ENCODE data around the gene WDR70.

Gene WDR70

DNA sequence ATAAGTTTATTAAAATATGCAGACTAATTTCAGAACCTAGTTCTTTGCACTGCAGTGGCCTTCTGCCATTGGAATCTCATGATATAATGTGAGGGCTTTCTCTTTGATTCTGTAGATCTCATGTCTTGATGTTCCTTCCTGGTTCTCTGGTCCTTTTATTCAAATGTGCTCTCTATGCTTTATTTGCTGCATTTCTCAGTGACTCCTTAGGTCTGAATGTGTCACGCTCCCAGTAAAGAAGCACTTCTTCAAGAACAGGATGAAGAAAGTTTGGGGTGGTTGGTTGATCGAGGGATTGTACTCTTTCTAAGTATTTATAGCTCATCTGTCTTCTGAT, 338.1 kb downstream of the WDR70 start:
- H3K14ac ChIP-seq (ENCODE audit: low read length), result no peak overlapping the region
- H2AFZ ChIP-seq (ENCODE audit: insufficient read depth, low read length, poor library complexity), result no peak overlapping the region
- no peaks in the 10 kb centered on the region for H3K27me3 ChIP-seq (ENCODE audit: insufficient read depth, low read length)
- H3K4ac ChIP-seq (ENCODE audit: low read depth, low read length), result no peak overlapping the region
- H3K4me1 ChIP-seq (ENCODE audit: control insufficient read depth in 1 of 2, insufficient read depth in 2 of 2, low read length in 2 of 2), result peaks cover 0 to 2% of the 10 kb centered on the region in 2 experiments
- H3K9ac ChIP-seq (ENCODE audit: low read length), result no peak overlapping the region
- no peak for DNase-seq
- H4K8ac ChIP-seq (ENCODE audit: low read depth, low read length), result no peak overlapping the region
- WGBS (ENCODE audit: extremely low coverage, insufficient coverage, insufficient read length), result no CpG with 5 or more reads among the region's 2 CpGs
- H3K9me3 ChIP-seq (ENCODE audit: insufficient read depth, low read depth, low read length), result no peaks in the 10 kb centered on the region
- no peak overlapping the region for H3K4me3 ChIP-seq (ENCODE audit: low read depth, low read length)
- H3K4me2 ChIP-seq (ENCODE audit: low read length), result no peak overlapping the region
- H3K18ac ChIP-seq (ENCODE audit: low read length), result no peak overlapping the region
- no peak overlapping the region for H3K27ac ChIP-seq (ENCODE audit: low read depth, low read length)
- H2AK5ac ChIP-seq (ENCODE audit: low read length), result no peak overlapping the region
- H3K79me2 ChIP-seq (ENCODE audit: control insufficient read depth, insufficient read depth, low read length, poor library complexity), result no peaks in the 10 kb centered on the region
- no peak overlapping the region for H2BK5ac ChIP-seq (ENCODE audit: low read depth, low read length, poor library complexity)
- H2BK12ac ChIP-seq (ENCODE audit: low read length), result no peak overlapping the region
- no peak overlapping the region for H3K23ac ChIP-seq (ENCODE audit: low read length)
- no peak overlapping the region for H2BK120ac ChIP-seq (ENCODE audit: insufficient read depth, low read length, poor library complexity)
- H3K36me3 ChIP-seq (ENCODE audit: control insufficient read depth in 1 of 2, insufficient read depth in 2 of 2, low read length in 2 of 2), result no peaks in the 10 kb centered on the region
- H4K12ac ChIP-seq (ENCODE audit: low read depth, low read length), result no peak overlapping the region
- no peaks in the 10 kb centered on the region for H3K79me1 ChIP-seq (ENCODE audit: low read length)
- no peak overlapping the region for H4K91ac ChIP-seq (ENCODE audit: low read depth, low read length)

DNA sequence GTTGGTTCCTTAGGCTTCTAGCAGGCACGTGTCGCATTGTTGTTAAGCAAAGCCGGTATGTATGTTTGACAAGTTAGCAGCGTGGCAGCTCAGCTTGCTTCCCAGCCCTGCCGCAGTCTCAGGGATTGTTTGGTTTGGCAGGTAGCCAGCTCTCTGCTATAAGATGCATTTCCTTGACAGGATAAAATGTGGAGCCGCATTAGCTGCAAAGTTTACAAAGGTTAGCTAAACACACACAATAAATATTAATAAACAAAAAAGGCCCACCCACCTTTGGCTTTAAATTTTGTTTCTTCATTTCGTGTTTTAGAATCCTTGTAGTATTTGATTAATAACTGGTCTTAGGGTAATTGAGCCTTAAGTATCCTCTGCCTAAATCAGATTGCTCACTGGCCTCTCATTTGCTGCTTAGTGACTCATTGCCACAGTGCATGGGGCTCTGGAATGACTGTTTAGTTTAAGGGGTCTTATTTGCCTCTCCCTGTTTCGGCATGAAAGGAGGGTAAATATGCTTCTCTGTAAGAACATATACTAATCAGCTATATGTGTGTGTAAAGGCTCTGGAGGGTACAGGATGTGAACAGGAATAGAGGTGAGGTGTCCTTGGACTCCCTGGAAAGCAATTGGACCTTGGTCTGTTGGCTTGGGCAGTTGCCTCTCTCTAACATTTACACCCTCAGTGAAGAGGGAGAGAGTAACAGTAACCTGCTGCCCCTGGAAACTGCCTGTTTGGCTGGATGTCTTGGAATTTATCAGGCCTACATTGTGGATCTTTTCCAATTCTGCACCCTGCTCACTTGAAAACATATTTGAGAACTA, 338.7 kb downstream of the WDR70 start:
- no peak overlapping the region for H4K8ac ChIP-seq (ENCODE audit: low read depth, low read length)
- H3K9ac ChIP-seq (ENCODE audit: low read length), result no peak overlapping the region
- H3K27ac ChIP-seq (ENCODE audit: low read depth, low read length), result no peak overlapping the region
- no peaks in the 10 kb centered on the region for H3K79me2 ChIP-seq (ENCODE audit: control insufficient read depth, insufficient read depth, low read length, poor library complexity)
- no peak overlapping the region for H3K4me3 ChIP-seq (ENCODE audit: low read depth, low read length)
- no peak overlapping the region for H3K4ac ChIP-seq (ENCODE audit: low read depth, low read length)
- no peak overlapping the region for H3K4me2 ChIP-seq (ENCODE audit: low read length)
- no peak overlapping the region for H2BK12ac ChIP-seq (ENCODE audit: low read length)
- no peak overlapping the region for H2BK120ac ChIP-seq (ENCODE audit: insufficient read depth, low read length, poor library complexity)
- no peak overlapping the region for H2AK5ac ChIP-seq (ENCODE audit: low read length)
- H3K14ac ChIP-seq (ENCODE audit: low read length), result no peak overlapping the region
- H3K79me1 ChIP-seq (ENCODE audit: low read length), result no peaks in the 10 kb centered on the region
- H3K27me3 ChIP-seq (ENCODE audit: insufficient read depth, low read length), result no peaks in the 10 kb centered on the region
- peaks cover 0 to 2% of the 10 kb centered on the region in 2 experiments for H3K4me1 ChIP-seq (ENCODE audit: control insufficient read depth in 1 of 2, insufficient read depth in 2 of 2, low read length in 2 of 2)
- no peak overlapping the region for H2AFZ ChIP-seq (ENCODE audit: insufficient read depth, low read length, poor library complexity)
- DNase-seq, result no peak
- H4K91ac ChIP-seq (ENCODE audit: low read depth, low read length), result no peak overlapping the region
- no peaks in the 10 kb centered on the region for H3K9me3 ChIP-seq (ENCODE audit: insufficient read depth, low read depth, low read length)
- H3K23ac ChIP-seq (ENCODE audit: low read length), result no peak overlapping the region
- H2BK5ac ChIP-seq (ENCODE audit: low read depth, low read length, poor library complexity), result no peak overlapping the region
- no peak overlapping the region for H4K12ac ChIP-seq (ENCODE audit: low read depth, low read length)
- WGBS (ENCODE audit: extremely low coverage, insufficient coverage, insufficient read length), result no CpG with 5 or more reads among the region's 8 CpGs
- no peaks in the 10 kb centered on the region for H3K36me3 ChIP-seq (ENCODE audit: control insufficient read depth in 1 of 2, insufficient read depth in 2 of 2, low read length in 2 of 2)
- no peak overlapping the region for H3K18ac ChIP-seq (ENCODE audit: low read length)

DNA sequence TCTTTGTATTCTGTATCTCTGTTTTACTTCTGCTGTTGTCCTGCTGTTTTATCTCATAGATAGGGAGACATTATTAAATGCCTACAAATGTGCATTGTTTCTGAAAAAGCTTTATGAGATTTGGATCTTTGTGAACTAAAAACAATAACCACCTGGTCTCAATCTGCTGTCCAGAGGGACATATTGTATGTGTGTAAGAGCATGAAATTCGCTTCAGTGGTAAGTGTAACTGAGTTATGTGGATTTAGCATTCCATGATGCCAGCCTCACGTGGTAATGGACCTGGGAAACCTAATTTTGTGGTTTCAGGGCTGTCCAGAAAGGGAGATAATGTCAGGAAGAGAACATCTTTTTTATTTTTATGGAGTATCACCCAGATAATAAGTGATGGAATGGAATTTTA, 341.4 kb downstream of the WDR70 start:
- no peak overlapping the region for H4K91ac ChIP-seq (ENCODE audit: low read depth, low read length)
- no peak overlapping the region for H4K8ac ChIP-seq (ENCODE audit: low read depth, low read length)
- H3K14ac ChIP-seq (ENCODE audit: low read length), result no peak overlapping the region
- no peak overlapping the region for H2BK120ac ChIP-seq (ENCODE audit: insufficient read depth, low read length, poor library complexity)
- peaks cover 0 to 2% of the 10 kb centered on the region in 2 experiments for H3K36me3 ChIP-seq (ENCODE audit: control insufficient read depth in 1 of 2, insufficient read depth in 2 of 2, low read length in 2 of 2)
- H2BK12ac ChIP-seq (ENCODE audit: low read length), result no peak overlapping the region
- H2AFZ ChIP-seq (ENCODE audit: insufficient read depth, low read length, poor library complexity), result no peak overlapping the region
- no peak for DNase-seq
- H2BK5ac ChIP-seq (ENCODE audit: low read depth, low read length, poor library complexity), result no peak overlapping the region
- no peaks in the 10 kb centered on the region for H3K79me2 ChIP-seq (ENCODE audit: control insufficient read depth, insufficient read depth, low read length, poor library complexity)
- no CpG with 5 or more reads among the region's 2 CpGs for WGBS (ENCODE audit: extremely low coverage, insufficient coverage, insufficient read length)
- H3K4me2 ChIP-seq (ENCODE audit: low read length), result no peak overlapping the region
- H3K27ac ChIP-seq (ENCODE audit: low read depth, low read length), result no peak overlapping the region
- no peak overlapping the region for H3K23ac ChIP-seq (ENCODE audit: low read length)
- no peak overlapping the region for H3K4me3 ChIP-seq (ENCODE audit: low read depth, low read length)
- H3K4me1 ChIP-seq (ENCODE audit: control insufficient read depth in 1 of 2, insufficient read depth in 2 of 2, low read length in 2 of 2), result peaks cover 2% of the 10 kb centered on the region in 2 experiments
- H3K27me3 ChIP-seq (ENCODE audit: insufficient read depth, low read length), result no peaks in the 10 kb centered on the region
- H3K9me3 ChIP-seq (ENCODE audit: insufficient read depth, low read depth, low read length), result no peaks in the 10 kb centered on the region
- no peak overlapping the region for H4K12ac ChIP-seq (ENCODE audit: low read depth, low read length)
- no peak overlapping the region for H3K4ac ChIP-seq (ENCODE audit: low read depth, low read length)
- no peak overlapping the region for H3K9ac ChIP-seq (ENCODE audit: low read length)
- H2AK5ac ChIP-seq (ENCODE audit: low read length), result no peak overlapping the region
- H3K18ac ChIP-seq (ENCODE audit: low read length), result no peak overlapping the region
- H3K79me1 ChIP-seq (ENCODE audit: low read length), result no peaks in the 10 kb centered on the region

DNA sequence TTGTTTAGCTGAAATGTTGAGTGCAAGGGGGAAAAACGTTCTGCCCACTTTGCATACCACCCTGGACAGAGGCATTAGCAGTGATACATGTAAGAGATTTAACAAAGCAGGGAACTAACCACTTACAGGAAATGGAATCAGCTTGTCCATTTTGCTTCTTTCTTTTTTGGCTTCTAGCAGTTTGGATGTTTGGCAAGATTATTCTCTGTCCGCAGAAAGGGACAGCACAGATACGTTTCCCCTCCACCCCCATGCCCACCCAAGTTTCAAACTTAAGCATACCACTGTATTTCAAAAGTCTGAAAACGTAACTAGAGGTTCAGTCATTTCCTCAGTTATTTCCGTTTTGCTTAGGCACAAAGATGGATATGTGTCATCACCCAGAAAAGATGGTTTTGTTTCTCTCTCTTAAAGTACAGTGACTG, 342.3 kb downstream of the WDR70 start:
- H2BK5ac ChIP-seq (ENCODE audit: low read depth, low read length, poor library complexity), result no peak overlapping the region
- H3K4me2 ChIP-seq (ENCODE audit: low read length), result no peak overlapping the region
- no peak overlapping the region for H3K4ac ChIP-seq (ENCODE audit: low read depth, low read length)
- H4K12ac ChIP-seq (ENCODE audit: low read depth, low read length), result no peak overlapping the region
- no peak overlapping the region for H2AFZ ChIP-seq (ENCODE audit: insufficient read depth, low read length, poor library complexity)
- no peak overlapping the region for H3K4me3 ChIP-seq (ENCODE audit: low read depth, low read length)
- no peak overlapping the region for H2BK120ac ChIP-seq (ENCODE audit: insufficient read depth, low read length, poor library complexity)
- no peaks in the 10 kb centered on the region for H3K79me1 ChIP-seq (ENCODE audit: low read length)
- H3K36me3 ChIP-seq (ENCODE audit: control insufficient read depth in 1 of 2, insufficient read depth in 2 of 2, low read length in 2 of 2), result peaks cover 0 to 2% of the 10 kb centered on the region in 2 experiments
- H3K9me3 ChIP-seq (ENCODE audit: insufficient read depth, low read depth, low read length), result no peaks in the 10 kb centered on the region
- H2AK5ac ChIP-seq (ENCODE audit: low read length), result no peak overlapping the region
- no peak overlapping the region for H3K18ac ChIP-seq (ENCODE audit: low read length)
- no CpG with 5 or more reads among the region's 5 CpGs for WGBS (ENCODE audit: extremely low coverage, insufficient coverage, insufficient read length)
- H3K27ac ChIP-seq (ENCODE audit: low read depth, low read length), result no peak overlapping the region
- no peaks in the 10 kb centered on the region for H3K27me3 ChIP-seq (ENCODE audit: insufficient read depth, low read length)
- DNase-seq, result no peak
- no peak overlapping the region for H4K91ac ChIP-seq (ENCODE audit: low read depth, low read length)
- H3K79me2 ChIP-seq (ENCODE audit: control insufficient read depth, insufficient read depth, low read length, poor library complexity), result no peaks in the 10 kb centered on the region
- H3K14ac ChIP-seq (ENCODE audit: low read length), result no peak overlapping the region
- no peak overlapping the region for H3K23ac ChIP-seq (ENCODE audit: low read length)
- H3K9ac ChIP-seq (ENCODE audit: low read length), result no peak overlapping the region
- no peak overlapping the region for H2BK12ac ChIP-seq (ENCODE audit: low read length)
- no peak overlapping the region for H4K8ac ChIP-seq (ENCODE audit: low read depth, low read length)
- H3K4me1 ChIP-seq (ENCODE audit: control insufficient read depth in 1 of 2, insufficient read depth in 2 of 2, low read length in 2 of 2), result peaks cover 2% of the 10 kb centered on the region in 2 experiments
